K562 (cell line): ENCODE data around the gene ERFL. TPM values are rescaled to one million over a fixed set of nuclear protein-coding genes. Genes with fewer than 3 reads are reported as not detected.
A peak's percentile ranks its signal among the peaks of the same experiment; 100 is the strongest.

Experiments used
- ATF6 ChIP-seq: sonication (generic); formaldehyde crosslinking; IDR thresholded peaks from 2 replicates; pipeline ENCODE4 v1.4.0; 2020; ENCODE audit warnings: mild to moderate bottlenecking, missing genetic modification reagents
- C11orf30 ChIP-seq: fragments of 450-650 bp; IDR thresholded peaks from 2 replicates; pipeline ENCODE4 v1.6.1; 2016; ENCODE audit warnings: low read depth, mild to moderate bottlenecking
- CREB1 ChIP-seq, 2 experiments: sonication (generic) in 1 of 2; formaldehyde crosslinking in 1 of 2; IDR thresholded peaks; 2 replicates each; pipeline versions ENCODE4 v1.6.1 to v1.8.0; 2012 to 2022; ENCODE audit warnings: inconsistent platforms in 1 of 2, mild to moderate bottlenecking in 1 of 2, missing genetic modification reagents in 1 of 2, moderate library complexity in 1 of 2
- HINFP ChIP-seq: fragments of 450-650 bp; conservative IDR thresholded peaks from 2 replicates; pipeline ENCODE4 v1.6.1; 2016; ENCODE audit warnings: missing genetic modification characterization, low read depth, mild to moderate bottlenecking, control low read depth, missing compliant biosample characterization
- HNRNPK ChIP-seq: fragments of 200-400 bp; formaldehyde crosslinking; IDR thresholded peaks from one replicate; pipeline ENCODE4 v1.6.1; 2018; ENCODE audit warnings: mild to moderate bottlenecking, low read depth, low read length; ENCODE audit not compliant: poor library complexity, severe bottlenecking
- KDM2B ChIP-seq: fragments of 250-450 bp; sonication (Bioruptor Pico); IDR thresholded peaks from 2 replicates; pipeline ENCODE4 v1.8.0; 2021; ENCODE audit warnings: mild to moderate bottlenecking, moderate library complexity
- KLF6 ChIP-seq: fragments of 250-450 bp; sonication (Bioruptor Pico); IDR thresholded peaks from 2 replicates; pipeline ENCODE4 v1.4.0; 2020; ENCODE audit warnings: mild to moderate bottlenecking, moderate library complexity, borderline replicate concordance
- MBD1 ChIP-seq: fragments of 250-450 bp; sonication (Bioruptor Pico); IDR thresholded peaks from 2 replicates; pipeline ENCODE4 v1.8.0; 2022; ENCODE audit warnings: inconsistent platforms
- MXD1 ChIP-seq: fragments of 250-450 bp; sonication (Bioruptor Pico); IDR thresholded peaks from 2 replicates; pipeline ENCODE4 v1.8.0; 2021; ENCODE audit warnings: borderline replicate concordance, mild to moderate bottlenecking, moderate library complexity; ENCODE audit not compliant: poor library complexity, severe bottlenecking
- NR1H2 ChIP-seq: sonication (generic); formaldehyde crosslinking; IDR thresholded peaks from 2 replicates; pipeline ENCODE4 v1.4.0; 2020; ENCODE audit warnings: mild to moderate bottlenecking, missing genetic modification reagents
- POLR2G ChIP-seq: fragments of 200-400 bp; formaldehyde crosslinking; IDR thresholded peaks from 2 replicates; pipeline ENCODE4 v1.6.1; 2017; ENCODE audit warnings: low read depth, mild to moderate bottlenecking, antibody characterized with exemption, low read length, moderate library complexity
- RCOR1 ChIP-seq, 2 experiments: IDR thresholded peaks; 2 replicates each; pipeline ENCODE4 v1.6.1; 2012; ENCODE audit warnings: low read depth in 2 of 2, low read length in 2 of 2, borderline replicate concordance in 1 of 2, improper control_type of control experiment in 1 of 2
- SMARCA5 ChIP-seq: fragments of 450-650 bp; IDR thresholded peaks from 2 replicates; pipeline ENCODE4 v1.6.1; 2016
- SNRNP70 ChIP-seq: fragments of 200-400 bp; formaldehyde crosslinking; optimal IDR thresholded peaks from 2 replicates; pipeline ENCODE3; 2017; ENCODE audit warnings: low read depth, low read length
- TOE1 ChIP-seq, 2 experiments: fragments of 450-650 bp in 1 of 2; sonication (generic) in 1 of 2; formaldehyde crosslinking in 1 of 2; IDR thresholded peaks; 2 replicates each; pipeline versions ENCODE4 v1.7.1 to v1.8.0; 2016 to 2022; ENCODE audit warnings: borderline replicate concordance in 2 of 2, mild to moderate bottlenecking in 2 of 2, antibody characterized with exemption in 1 of 2, inconsistent platforms in 1 of 2, low read depth in 1 of 2, missing genetic modification reagents in 1 of 2, moderate library complexity in 1 of 2
- ZFP36 ChIP-seq: fragments of 150-350 bp; IDR thresholded peaks from 2 replicates; pipeline ENCODE4 v1.6.1; 2018; ENCODE audit warnings: low read length, low read depth; ENCODE audit not compliant: partially characterized antibody
- ZKSCAN8 ChIP-seq: fragments of 200-800 bp; sonication (Bioruptor generic); IDR thresholded peaks from 2 replicates; pipeline ENCODE4 v1.6.1; 2016; ENCODE audit warnings: missing genetic modification characterization, missing compliant biosample characterization
- ZNF282 ChIP-seq: sonication (generic); formaldehyde crosslinking; IDR thresholded peaks from 2 replicates; pipeline ENCODE4 v1.8.1; 2023; ENCODE audit warnings: missing genetic modification reagents
- ZNF696 ChIP-seq: fragments of 250-450 bp; sonication (Bioruptor Pico); conservative IDR thresholded peaks from 2 replicates; pipeline ENCODE4 v1.4.0; 2020; ENCODE audit warnings: mild to moderate bottlenecking, moderate library complexity
- polyA plus RNA-seq, 8 experiments: library from polyadenylated mRNA; depleted of rRNA in 4 of 8; stranded (reverse) in 5 of 8; unstranded in 3 of 8; fragments of >200 nt; fragmentation: Nextera tagmentation in 2 of 8; fragmentation: Illumina TruSeq in 1 of 8; extraction: Ambion mirVana in 2 of 8; extraction: Trizol in 1 of 8; gene quantifications; 2 replicates each; pipeline versions ENCODE4 v1.2.1 to v1.2.3, GENCODE V29; 2011 to 2014; ENCODE audit warnings: inconsistent platforms in 1 of 8, missing spikeins in 1 of 8
- total RNA-seq, 7 experiments: library from RNA; depleted of rRNA in 6 of 7; stranded (reverse); fragments of >200 nt in 6 of 7; fragmentation: Illumina TruSeq in 2 of 7; extraction: Trizol in 2 of 7; gene quantifications; 2 replicates each; pipeline versions ENCODE4 v1.2.1 to v1.2.3, GENCODE V29; 2011 to 2021; ENCODE audit warnings: low replicate concordance in 1 of 7

The ERFL gene
- total and polyA plus RNA-seq, 9 of the 15 experiments (the other 6 are each of a cell fraction or from before 2014, with no cell fraction given): 0.07 to 0.75 (median 0.32) TPM; not detected in 4

GRCh38 chr19:41882568-41883462 lies 45.4 kb downstream of the ERFL start, which contains the start of gene ARHGEF1 (continued):
- no peak for TF ChIP-seq HINFP (tag)
- TF ChIP-seq HNRNPK: no peak
- no peak for TF ChIP-seq CREB1 (IDR thresholded peaks at IDR 0.05)
- TF ChIP-seq CREB1 (CRISPR knock-in tag; IDR thresholded peaks at IDR 0.05): no peak
- TF ChIP-seq C11orf30: no peak
- TF ChIP-seq KLF6: no peak
- TF ChIP-seq ATF6: no peak
- TF ChIP-seq RCOR1 (IDR thresholded peaks at IDR 0.05; ENCODE audit: borderline replicate concordance in 1 of 2, low read depth in 2 of 2, low read length in 2 of 2): no peak; a peak in 1 of 4 replicates
- no peak for TF ChIP-seq ZNF696 (CRISPR knock-in tag)
- TF ChIP-seq ZKSCAN8 (CRISPR knock-in tag): no peak
- TF ChIP-seq POLR2G: peak; percentile 76
- no peak for TF ChIP-seq MXD1 (CRISPR knock-in tag)
- TF ChIP-seq TOE1 (IDR thresholded peaks at IDR 0.05; ENCODE audit: borderline replicate concordance): no peak; the same call in 1 of the 2 replicates
- no peak for TF ChIP-seq TOE1 (CRISPR knock-in tag; IDR thresholded peaks at IDR 0.05; ENCODE audit: borderline replicate concordance, low read depth)
- TF ChIP-seq SNRNP70: no peak
- TF ChIP-seq NR1H2 (CRISPR knock-in tag): no peak
- no peak for TF ChIP-seq ZFP36
- no peak for TF ChIP-seq MBD1 (CRISPR knock-in tag)
- TF ChIP-seq ZNF282 (CRISPR knock-in tag): 0 out of 2 replicates have a peak, but pooled peaks have one; percentile 34
- no peak for TF ChIP-seq KDM2B (CRISPR knock-in tag)
- TF ChIP-seq SMARCA5: 0 out of 2 replicates have a peak, but pooled peaks have one; percentile 41
